ENCODE results near the gene CREBBP. TPM values are rescaled to one million over a fixed set of nuclear protein-coding genes. Genes with fewer than 3 reads are reported as not detected.

The CREBBP gene
- total and polyA plus RNA-seq, 9 of the 15 experiments (the other 6 are each of a cell fraction or from before 2014, with no cell fraction given) = 0.70 to 24.8 (median 5.6) TPM

GRCh38 chr16:3740186-3740585 is 140.3 kb downstream of the CREBBP start:
- BruUV-seq (replicated peaks) = no TSS peak
- DNase-seq (ENCODE audit: extremely low read depth in 1 of 4, low spot score in 3 of 4) = no peak
- Histone ChIP-seq H3K4me1 (replicated peaks in 1 of 2; ENCODE audit: control insufficient read depth in 2 of 2, insufficient read depth in 2 of 2, low read length in 2 of 2) (no peaks in the 10 kb centered on the region), H3K27ac (ENCODE audit: extremely low read depth, low read depth, low read length) (no peak overlapping the region), H3K36me3 (ENCODE audit: control insufficient read depth, insufficient read depth, low read length) (peaks cover 74% of the 10 kb centered on the region), H2AFZ (ENCODE audit: low read depth, low read length) (no peak overlapping the region), H3K4me2 (ENCODE audit: insufficient read depth, low read length) (no peak overlapping the region), H3K79me2 (ENCODE audit: control insufficient read depth, insufficient read depth, low read length) (no peaks in the 10 kb centered on the region), H3K9me3 (replicated peaks; ENCODE audit: control insufficient read depth, insufficient read depth, low read depth, low read length) (no peaks in the 10 kb centered on the region), H3K27me3 (ENCODE audit: control insufficient read depth in 2 of 2, insufficient read depth in 2 of 2, low read length in 2 of 2) (no peaks in the 10 kb centered on the region), H3K9me1 (ENCODE audit: control insufficient read depth, insufficient read depth, low read length) (no peaks in the 10 kb centered on the region), H3K4me3 (no peak overlapping the region), H4K20me1 (replicated peaks; ENCODE audit: control insufficient read depth, insufficient read depth, low read length) (no peaks in the 10 kb centered on the region), H3K9ac (ENCODE audit: insufficient read depth in 1 of 2, low read depth in 2 of 2, low read length in 2 of 2) (no peak overlapping the region)
- no peak for ATAC-seq
- TF ChIP-seq SPI1 (IDR thresholded peaks at IDR 0.05; ENCODE audit: borderline replicate concordance, low read depth, low read length) (no peak), PHB (CRISPR knock-in tag; IDR thresholded peaks at IDR 0.05) (no peak), ARHGAP35 (IDR thresholded peaks at IDR 0.05; ENCODE audit: partially characterized antibody) (no peak), XRCC5 (IDR thresholded peaks at IDR 0.05; ENCODE audit: low read depth, low read length) (no peak), CEBPB (tag; IDR thresholded peaks at IDR 0.05) (no peak), SUPT5H (IDR thresholded peaks at IDR 0.05) (no peak), MEIS2 (IDR thresholded peaks at IDR 0.05; ENCODE audit: partially characterized antibody) (no peak), ZNF3 (CRISPR knock-in tag; IDR thresholded peaks at IDR 0.05) (no peak), VEZF1 (CRISPR knock-in tag; IDR thresholded peaks at IDR 0.05) (no peak), CHD1 (IDR thresholded peaks at IDR 0.05; ENCODE audit: low read length) (no peak), NFYB (IDR thresholded peaks at IDR 0.05; ENCODE audit: extremely low read depth, insufficient read length) (no peak), HINFP (tag; conservative IDR thresholded peaks at IDR 0.05; ENCODE audit: low read depth) (no peak), BCL6 (CRISPR knock-in tag; IDR thresholded peaks at IDR 0.05) (no peak), ZNF511 (CRISPR knock-in tag; IDR thresholded peaks at IDR 0.05) (no peak), ZBTB26 (CRISPR knock-in tag; IDR thresholded peaks at IDR 0.05) (no peak), ZNF347 (CRISPR knock-in tag; IDR thresholded peaks at IDR 0.05; ENCODE audit: low read depth) (no peak), ZNF584 (CRISPR knock-in tag; IDR thresholded peaks at IDR 0.05; ENCODE audit: low read depth) (no peak), THAP7 (CRISPR knock-in tag; IDR thresholded peaks at IDR 0.05) (no peak)
- intact Hi-C loops (cut with micrococcal nuclease) = no loop called here
- POLR2A ChIA-PET = no interaction called here
- WGBS (ENCODE audit: insufficient coverage, low coverage, missing lambda C conversion rate) = 90% methylated on average over 13 of the region's 14 CpGs
- CTCF ChIA-PET (ENCODE audit: low intra/inter-chr PET ratio) = no interaction called here
- no peak for FAIRE-seq
- in situ Hi-C loops (cut with MboI) = no loop called here

Data from K562 (cell line).